WTC11 (cell line): Measurements from ENCODE around the gene SH3GLB2.

Source experiments
- ATF3 ChIP-seq: sonication (generic); formaldehyde crosslinking; conservative IDR thresholded peaks from 2 replicates; pipeline ENCODE4 v1.8.1; 2022; ENCODE audit warnings: mild to moderate bottlenecking, missing genetic modification reagents
- CREM ChIP-seq: sonication (generic); formaldehyde crosslinking; IDR thresholded peaks from 2 replicates; pipeline ENCODE4 v1.8.1; 2022; ENCODE audit warnings: mild to moderate bottlenecking, missing genetic modification reagents, moderate library complexity
- CTCF ChIP-seq: fragments of 200-600 bp; IDR thresholded peaks from 2 replicates; pipeline ENCODE4 v1.8.0; 2022; ENCODE audit warnings: antibody characterized with exemption
- ESRRA ChIP-seq: sonication (generic); formaldehyde crosslinking; IDR thresholded peaks from 2 replicates; pipeline ENCODE4 v1.8.1; 2022; ENCODE audit warnings: mild to moderate bottlenecking, missing genetic modification reagents, borderline replicate concordance
- ETV6 ChIP-seq: sonication (generic); formaldehyde crosslinking; IDR thresholded peaks from 2 replicates; pipeline ENCODE4 v1.8.1; 2022; ENCODE audit warnings: mild to moderate bottlenecking, missing genetic modification reagents
- HMGA2 ChIP-seq: fragments of 250-450 bp; sonication (Bioruptor Pico); IDR thresholded peaks from 2 replicates; pipeline ENCODE4 v1.4.0; 2021; ENCODE audit warnings: mild to moderate bottlenecking, moderate library complexity
- JUN ChIP-seq: sonication (generic); formaldehyde crosslinking; IDR thresholded peaks from 2 replicates; pipeline ENCODE4 v1.8.0; 2023; ENCODE audit warnings: mild to moderate bottlenecking, missing genetic modification reagents
- NR3C1 ChIP-seq: sonication (generic); formaldehyde crosslinking; conservative IDR thresholded peaks from 2 replicates; pipeline ENCODE4 v1.8.1; 2023; ENCODE audit warnings: low read depth, mild to moderate bottlenecking, missing genetic modification reagents
- PREB ChIP-seq: sonication (generic); formaldehyde crosslinking; IDR thresholded peaks from 2 replicates; pipeline ENCODE4 v1.8.1; 2022; ENCODE audit warnings: mild to moderate bottlenecking, missing genetic modification reagents, moderate library complexity, borderline replicate concordance
- RELA ChIP-seq: sonication (generic); formaldehyde crosslinking; IDR thresholded peaks from 2 replicates; pipeline ENCODE4 v1.8.1; 2022; ENCODE audit warnings: missing genetic modification reagents, mild to moderate bottlenecking, borderline replicate concordance
- STAT6 ChIP-seq: sonication (generic); formaldehyde crosslinking; conservative IDR thresholded peaks from 2 replicates; pipeline ENCODE4 v1.8.1; 2023; ENCODE audit warnings: mild to moderate bottlenecking, low read depth, missing genetic modification reagents, moderate library complexity
- TCF7 ChIP-seq: sonication (generic); formaldehyde crosslinking; IDR thresholded peaks from 2 replicates; pipeline ENCODE4 v1.8.0; 2022; ENCODE audit warnings: mild to moderate bottlenecking, low read depth, missing genetic modification reagents, moderate library complexity
- TP53 ChIP-seq: sonication (generic); formaldehyde crosslinking; IDR thresholded peaks from 2 replicates; pipeline ENCODE4 v1.8.1; 2023; ENCODE audit warnings: mild to moderate bottlenecking, missing genetic modification reagents
- ZNF423 ChIP-seq: fragments of 250-450 bp; sonication (Bioruptor Pico); IDR thresholded peaks from 2 replicates; pipeline ENCODE4 v2.1.2; 2022; ENCODE audit warnings: mild to moderate bottlenecking, moderate library complexity

- TF ChIP-seq ATF3 (CRISPR knock-in tag) (no peak), CTCF (no peak), PREB (no peak), ESRRA (CRISPR knock-in tag) (0 out of 2 replicates have a peak, but pooled peaks have one; percentile 17), NR3C1 (no peak), TCF7 (CRISPR knock-in tag) (no peak), HMGA2 (CRISPR knock-in tag) (no peak), CREM (CRISPR knock-in tag) (no peak), JUN (CRISPR knock-in tag) (no peak), STAT6 (CRISPR knock-in tag) (no peak), TP53 (CRISPR knock-in tag) (no peak), ZNF423 (no peak), ETV6 (CRISPR knock-in tag) (0 out of 2 replicates have a peak, but pooled peaks have one; percentile 59), RELA (no peak)
Measured at GRCh38 chr9:129027685-129028191, 393 bp downstream of the SH3GLB2 start.
